Loucy (cell line): ENCODE data around the gene JPT2.

Experiments
- EZH2phosphoT487 ChIP-seq: fragments of 200-600 bp; IDR thresholded peaks from 2 replicates; pipeline ENCODE4 v1.6.1; 2018; ENCODE audit warnings: antibody characterized with exemption, mild to moderate bottlenecking, moderate library complexity, borderline replicate concordance
- TF ChIP-seq, protein P1 (sequence below): fragments of 200-600 bp; sonication (generic); conservative IDR thresholded peaks from 2 replicates; pipeline ENCODE4 v1.5.1; 2014; ENCODE audit warnings: mild to moderate bottlenecking, antibody characterized with exemption, low read length

DNA sequence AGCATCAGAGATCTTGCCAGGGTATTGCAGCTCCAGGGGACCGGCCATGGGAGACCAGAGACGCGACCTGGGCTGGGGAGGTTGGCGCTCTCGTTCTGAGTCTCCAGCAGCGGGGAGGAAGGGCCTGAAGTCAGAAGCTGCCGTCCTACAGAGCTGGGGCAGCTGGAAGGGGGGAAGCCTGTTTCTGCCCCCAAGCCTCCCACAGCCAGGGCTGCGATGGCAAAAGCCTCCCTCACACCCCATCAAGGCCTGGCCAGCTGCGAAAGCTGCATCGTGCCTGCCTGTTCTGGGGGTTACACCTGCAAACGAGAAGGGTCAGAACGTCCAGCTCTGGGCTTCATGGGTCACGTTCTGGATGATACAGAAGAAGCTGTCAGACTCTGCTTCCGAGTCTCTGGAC is 54.0 kb downstream of the JPT2 start:
- TF ChIP-seq EZH2phosphoT487, result no peak
- TF ChIP-seq, protein P1, sequence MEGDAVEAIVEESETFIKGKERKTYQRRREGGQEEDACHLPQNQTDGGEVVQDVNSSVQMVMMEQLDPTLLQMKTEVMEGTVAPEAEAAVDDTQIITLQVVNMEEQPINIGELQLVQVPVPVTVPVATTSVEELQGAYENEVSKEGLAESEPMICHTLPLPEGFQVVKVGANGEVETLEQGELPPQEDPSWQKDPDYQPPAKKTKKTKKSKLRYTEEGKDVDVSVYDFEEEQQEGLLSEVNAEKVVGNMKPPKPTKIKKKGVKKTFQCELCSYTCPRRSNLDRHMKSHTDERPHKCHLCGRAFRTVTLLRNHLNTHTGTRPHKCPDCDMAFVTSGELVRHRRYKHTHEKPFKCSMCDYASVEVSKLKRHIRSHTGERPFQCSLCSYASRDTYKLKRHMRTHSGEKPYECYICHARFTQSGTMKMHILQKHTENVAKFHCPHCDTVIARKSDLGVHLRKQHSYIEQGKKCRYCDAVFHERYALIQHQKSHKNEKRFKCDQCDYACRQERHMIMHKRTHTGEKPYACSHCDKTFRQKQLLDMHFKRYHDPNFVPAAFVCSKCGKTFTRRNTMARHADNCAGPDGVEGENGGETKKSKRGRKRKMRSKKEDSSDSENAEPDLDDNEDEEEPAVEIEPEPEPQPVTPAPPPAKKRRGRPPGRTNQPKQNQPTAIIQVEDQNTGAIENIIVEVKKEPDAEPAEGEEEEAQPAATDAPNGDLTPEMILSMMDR, result no peak
